Measurements from ENCODE around the gene MED14. TPM values are rescaled to one million over a fixed set of nuclear protein-coding genes. Genes with fewer than 3 reads are reported as not detected.

MED14 gene
- total RNA-seq, 1 donor: 34.7 TPM

- Histone ChIP-seq H4K20me1 (ENCODE audit: insufficient read depth, low read length) (no peaks in the 10 kb centered on the region), H3K4me2 (ENCODE audit: insufficient read depth, low read length) (no peak overlapping the region), H3K9me3 (ENCODE audit: low read depth, low read length) (no peaks in the 10 kb centered on the region), H3K79me2 (ENCODE audit: insufficient read depth, low read length) (no peaks in the 10 kb centered on the region), H3K4me1 (ENCODE audit: insufficient read depth, low read length) (no peaks in the 10 kb centered on the region), H2AFZ (ENCODE audit: low read length) (no peak overlapping the region), H3K27ac (ENCODE audit: low read depth, low read length) (no peak overlapping the region), H3K27me3 (ENCODE audit: insufficient read depth, low read length) (no peaks in the 10 kb centered on the region), H3K36me3 (ENCODE audit: insufficient read depth, low read length) (peaks cover 15% of the 10 kb centered on the region), H3K4me3 (ENCODE audit: insufficient read depth, low read length) (no peak overlapping the region)
- DNase-seq (ENCODE audit: insufficient read length, low spot score, missing footprints): no peak
- no peak for TF ChIP-seq CTCF (IDR thresholded peaks at IDR 0.05; ENCODE audit: extremely low read depth, low read depth, low read length)
Measured at GRCh38 chrX:40698851-40699250, 36.5 kb downstream of the MED14 start.

GRCh38 chrX:40694802-40695201, 40.5 kb downstream of the MED14 start:
- DNase-seq (ENCODE audit: insufficient read length, low spot score, missing footprints): no peak
- Histone ChIP-seq H3K27me3 (ENCODE audit: insufficient read depth, low read length) (no peaks in the 10 kb centered on the region), H3K4me1 (ENCODE audit: insufficient read depth, low read length) (no peaks in the 10 kb centered on the region), H4K20me1 (ENCODE audit: insufficient read depth, low read length) (no peaks in the 10 kb centered on the region), H3K4me2 (ENCODE audit: insufficient read depth, low read length) (no peak overlapping the region), H3K4me3 (ENCODE audit: insufficient read depth, low read length) (no peak overlapping the region), H3K79me2 (ENCODE audit: insufficient read depth, low read length) (no peaks in the 10 kb centered on the region), H2AFZ (ENCODE audit: low read length) (no peak overlapping the region), H3K27ac (ENCODE audit: low read depth, low read length) (no peak overlapping the region), H3K9me3 (ENCODE audit: low read depth, low read length) (no peaks in the 10 kb centered on the region), H3K36me3 (ENCODE audit: insufficient read depth, low read length) (peaks cover 25% of the 10 kb centered on the region)
- no peak for TF ChIP-seq CTCF (IDR thresholded peaks at IDR 0.05; ENCODE audit: extremely low read depth, low read depth, low read length)

GRCh38 chrX:40688929-40689328, 46.4 kb downstream of the MED14 start:
- Histone ChIP-seq H3K4me2 (ENCODE audit: insufficient read depth, low read length) (no peak overlapping the region), H4K20me1 (ENCODE audit: insufficient read depth, low read length) (no peaks in the 10 kb centered on the region), H3K79me2 (ENCODE audit: insufficient read depth, low read length) (no peaks in the 10 kb centered on the region), H3K27me3 (ENCODE audit: insufficient read depth, low read length) (peaks cover 3% of the 10 kb centered on the region), H2AFZ (ENCODE audit: low read length) (no peak overlapping the region), H3K36me3 (ENCODE audit: insufficient read depth, low read length) (peaks cover 15% of the 10 kb centered on the region), H3K4me3 (ENCODE audit: insufficient read depth, low read length) (no peak overlapping the region), H3K9me3 (ENCODE audit: low read depth, low read length) (no peaks in the 10 kb centered on the region), H3K27ac (ENCODE audit: low read depth, low read length) (no peak overlapping the region), H3K4me1 (ENCODE audit: insufficient read depth, low read length) (no peaks in the 10 kb centered on the region)
- DNase-seq (ENCODE audit: insufficient read length, low spot score, missing footprints): no peak
- no peak for TF ChIP-seq CTCF (IDR thresholded peaks at IDR 0.05; ENCODE audit: extremely low read depth, low read depth, low read length)

- no peak overlapping the region for H2AFZ ChIP-seq (ENCODE audit: low read length)
- peaks cover 3% of the 10 kb centered on the region for H3K27me3 ChIP-seq (ENCODE audit: insufficient read depth, low read length)
- H3K79me2 ChIP-seq (ENCODE audit: insufficient read depth, low read length): no peaks in the 10 kb centered on the region
- no peak overlapping the region for H3K4me3 ChIP-seq (ENCODE audit: insufficient read depth, low read length)
- H3K36me3 ChIP-seq (ENCODE audit: insufficient read depth, low read length): peaks cover 13% of the 10 kb centered on the region
- no peaks in the 10 kb centered on the region for H3K4me1 ChIP-seq (ENCODE audit: insufficient read depth, low read length)
- H3K9me3 ChIP-seq (ENCODE audit: low read depth, low read length): no peaks in the 10 kb centered on the region
- no peak for TF ChIP-seq CTCF (IDR thresholded peaks at IDR 0.05; ENCODE audit: extremely low read depth, low read depth, low read length)
- no peak for DNase-seq (ENCODE audit: insufficient read length, low spot score, missing footprints)
- no peak overlapping the region for H3K4me2 ChIP-seq (ENCODE audit: insufficient read depth, low read length)
- no peaks in the 10 kb centered on the region for H4K20me1 ChIP-seq (ENCODE audit: insufficient read depth, low read length)
- no peak overlapping the region for H3K27ac ChIP-seq (ENCODE audit: low read depth, low read length)
Measured at GRCh38 chrX:40687169-40687568, 48.2 kb downstream of the MED14 start.

All from osteoblast (primary cell).